HG02970 (cell line): Measurements from ENCODE around the gene LRRK1.

Experiments
- ATAC-seq: cut with Tn5 transposase; IDR thresholded peaks from one replicate; pipeline ENCODE4 v1.9.1; 2021; ENCODE audit warnings: mild to moderate bottlenecking, moderate library complexity, moderate number of reproducible peaks; ENCODE audit not compliant: unreplicated experiment, low FRiP score

Gene LRRK1, protein sequence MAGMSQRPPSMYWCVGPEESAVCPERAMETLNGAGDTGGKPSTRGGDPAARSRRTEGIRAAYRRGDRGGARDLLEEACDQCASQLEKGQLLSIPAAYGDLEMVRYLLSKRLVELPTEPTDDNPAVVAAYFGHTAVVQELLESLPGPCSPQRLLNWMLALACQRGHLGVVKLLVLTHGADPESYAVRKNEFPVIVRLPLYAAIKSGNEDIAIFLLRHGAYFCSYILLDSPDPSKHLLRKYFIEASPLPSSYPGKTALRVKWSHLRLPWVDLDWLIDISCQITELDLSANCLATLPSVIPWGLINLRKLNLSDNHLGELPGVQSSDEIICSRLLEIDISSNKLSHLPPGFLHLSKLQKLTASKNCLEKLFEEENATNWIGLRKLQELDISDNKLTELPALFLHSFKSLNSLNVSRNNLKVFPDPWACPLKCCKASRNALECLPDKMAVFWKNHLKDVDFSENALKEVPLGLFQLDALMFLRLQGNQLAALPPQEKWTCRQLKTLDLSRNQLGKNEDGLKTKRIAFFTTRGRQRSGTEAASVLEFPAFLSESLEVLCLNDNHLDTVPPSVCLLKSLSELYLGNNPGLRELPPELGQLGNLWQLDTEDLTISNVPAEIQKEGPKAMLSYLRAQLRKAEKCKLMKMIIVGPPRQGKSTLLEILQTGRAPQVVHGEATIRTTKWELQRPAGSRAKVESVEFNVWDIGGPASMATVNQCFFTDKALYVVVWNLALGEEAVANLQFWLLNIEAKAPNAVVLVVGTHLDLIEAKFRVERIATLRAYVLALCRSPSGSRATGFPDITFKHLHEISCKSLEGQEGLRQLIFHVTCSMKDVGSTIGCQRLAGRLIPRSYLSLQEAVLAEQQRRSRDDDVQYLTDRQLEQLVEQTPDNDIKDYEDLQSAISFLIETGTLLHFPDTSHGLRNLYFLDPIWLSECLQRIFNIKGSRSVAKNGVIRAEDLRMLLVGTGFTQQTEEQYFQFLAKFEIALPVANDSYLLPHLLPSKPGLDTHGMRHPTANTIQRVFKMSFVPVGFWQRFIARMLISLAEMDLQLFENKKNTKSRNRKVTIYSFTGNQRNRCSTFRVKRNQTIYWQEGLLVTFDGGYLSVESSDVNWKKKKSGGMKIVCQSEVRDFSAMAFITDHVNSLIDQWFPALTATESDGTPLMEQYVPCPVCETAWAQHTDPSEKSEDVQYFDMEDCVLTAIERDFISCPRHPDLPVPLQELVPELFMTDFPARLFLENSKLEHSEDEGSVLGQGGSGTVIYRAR (N-terminal part only)

DNA sequence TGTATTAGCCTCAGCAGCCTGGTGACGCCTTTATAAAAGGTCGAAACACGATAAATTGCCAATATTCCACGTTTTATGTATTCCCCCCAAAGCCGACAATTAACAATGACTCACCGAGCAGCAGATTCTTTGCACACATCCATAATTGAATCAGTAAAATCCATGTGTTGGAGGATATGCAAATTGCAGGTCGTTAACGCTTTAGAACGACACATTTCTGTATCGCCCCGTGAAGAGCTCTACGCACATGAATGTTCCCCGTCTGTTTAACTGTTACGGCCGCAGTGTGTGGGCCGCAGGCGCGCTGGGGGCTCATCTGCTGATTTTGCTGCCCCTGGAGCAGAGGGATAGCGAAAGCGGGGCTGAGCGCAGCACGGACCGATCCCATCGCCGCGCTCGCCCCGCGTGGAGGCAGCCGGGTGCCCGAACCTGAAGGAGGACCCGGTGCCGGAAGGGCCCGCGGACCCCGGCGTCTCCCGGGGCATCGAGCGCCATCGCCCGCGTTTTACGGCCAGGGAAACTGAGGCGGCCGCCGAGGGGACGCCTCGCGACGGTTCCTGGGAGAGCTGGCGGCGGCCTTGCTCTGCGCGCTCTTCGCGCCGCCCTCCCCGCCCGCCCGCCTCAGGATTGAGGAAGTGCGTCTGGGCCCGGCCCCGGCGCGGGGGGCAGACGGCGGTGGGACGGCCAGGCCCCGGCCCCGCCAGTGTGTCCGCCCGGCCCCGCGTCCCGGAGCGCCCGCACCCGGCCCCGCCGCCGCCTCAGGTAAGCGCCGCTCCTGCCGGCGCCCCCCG is at the start of gene LRRK1:
Gene LRRK1, plus strand, starts transcription at position 668 of the 791 bp plus-strand sequence. CDS start 5,276 bp downstream, outside the sequence.
- peak; percentile 35 for ATAC-seq

DNA sequence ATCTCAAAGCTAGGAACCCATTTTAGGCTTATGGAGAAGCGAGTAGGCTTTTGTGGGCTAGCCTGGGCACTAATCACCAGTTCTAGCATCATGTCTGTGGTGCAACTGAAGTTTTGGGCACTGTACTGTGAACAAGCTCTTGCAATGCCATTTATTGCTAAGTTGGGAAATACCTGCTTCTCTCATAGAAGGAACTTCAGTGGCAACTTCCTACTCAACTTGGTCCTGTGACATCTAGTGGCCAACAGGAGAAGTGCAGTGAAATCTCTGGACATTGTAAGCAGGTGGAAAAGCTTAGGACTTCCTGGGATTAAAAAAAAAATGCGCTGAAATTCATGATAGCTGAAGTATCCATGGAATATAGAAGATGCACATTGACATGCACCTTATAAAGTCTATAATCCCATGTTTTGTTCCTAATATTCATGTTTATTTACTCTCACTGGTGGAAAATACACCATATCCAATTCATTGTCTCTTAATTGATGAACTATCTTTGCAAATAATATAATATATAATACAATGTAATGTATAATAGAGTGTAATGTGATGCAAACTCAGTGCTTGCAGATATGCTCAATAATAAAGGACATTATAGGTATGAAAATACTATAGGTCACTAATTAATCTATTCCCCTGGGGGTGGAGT is 46.0 kb upstream of the LRRK1 start:
- peak; percentile 66 for ATAC-seq

DNA sequence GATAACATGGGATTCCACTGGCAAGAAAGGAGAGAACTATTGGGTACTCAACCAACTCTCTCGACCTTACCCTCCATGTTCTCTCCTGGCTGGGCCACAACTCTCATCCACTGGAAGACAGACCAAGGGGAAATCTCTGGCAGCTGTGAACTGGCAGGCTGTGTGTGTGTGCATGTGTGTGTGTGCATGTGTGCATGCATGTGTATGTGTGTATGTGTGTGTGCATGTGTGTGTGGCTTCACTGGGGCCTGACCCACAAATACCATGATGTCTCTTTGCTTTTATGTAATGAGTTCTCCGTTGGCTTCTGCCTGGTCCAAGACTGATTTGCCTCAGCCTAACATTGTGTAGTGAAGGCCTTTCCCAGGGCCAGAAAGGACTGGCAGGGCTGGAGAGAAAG is 43.7 kb upstream of the LRRK1 start:
- ATAC-seq = no peak

DNA sequence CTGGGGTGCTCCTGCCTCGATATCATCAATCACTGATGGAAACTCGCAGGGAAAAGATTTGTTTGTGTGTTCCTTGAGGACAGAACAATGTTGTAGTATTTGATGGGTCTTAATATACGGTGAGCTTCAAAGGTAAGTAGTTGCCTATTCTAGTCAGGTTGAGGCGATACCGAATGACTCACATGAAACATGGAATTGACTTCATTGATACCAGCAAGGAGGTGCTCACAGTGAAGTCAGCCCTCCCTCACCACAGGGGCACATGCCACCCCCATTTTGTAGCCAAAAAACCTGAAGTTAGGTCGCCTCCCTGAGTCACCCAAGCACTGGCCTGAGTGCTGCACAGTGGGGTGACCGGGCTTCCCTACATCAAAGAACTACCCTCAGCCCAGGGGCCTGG is 43.2 kb upstream of the LRRK1 start:
- no peak for ATAC-seq

DNA sequence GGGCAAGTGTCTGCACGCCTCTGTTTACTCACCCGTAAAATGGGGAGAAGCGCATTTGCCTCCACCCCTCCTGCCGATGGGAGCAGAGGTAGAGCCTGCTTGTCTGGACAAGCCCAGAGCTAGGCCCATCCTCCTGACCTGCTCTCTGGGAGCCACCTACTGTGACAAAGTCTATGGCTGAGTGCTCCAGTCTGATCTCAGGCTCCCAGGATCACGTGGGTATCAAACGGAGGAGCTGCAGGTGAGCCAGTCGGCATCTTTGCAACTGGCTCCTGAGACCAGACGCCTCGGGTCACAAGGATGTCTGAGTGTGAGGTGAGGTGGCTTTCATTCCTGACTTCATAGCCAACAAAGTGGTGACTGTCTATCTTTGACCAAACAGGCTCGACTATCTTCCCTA is 41.6 kb upstream of the LRRK1 start:
- no peak for ATAC-seq

DNA sequence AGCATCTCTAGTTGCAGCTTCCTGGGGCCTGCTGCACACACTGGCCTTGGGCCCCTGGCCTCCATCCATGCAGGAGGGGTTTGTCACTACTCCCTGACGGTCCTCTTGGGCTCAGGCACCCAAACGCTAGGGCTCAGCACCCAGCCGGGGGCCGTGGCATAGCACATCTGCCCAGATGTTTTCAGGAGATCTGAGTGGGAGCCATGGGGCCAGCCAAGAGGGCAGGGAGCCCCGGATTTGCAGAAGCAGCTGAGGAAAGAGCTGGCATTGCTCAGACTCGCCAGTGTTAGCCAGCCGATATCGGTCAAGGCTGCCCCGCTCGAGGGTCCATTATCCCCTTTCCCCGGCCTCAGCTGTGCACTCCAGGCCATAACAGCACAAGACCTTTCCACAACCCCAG is 41.0 kb upstream of the LRRK1 start:
- no peak for ATAC-seq

DNA sequence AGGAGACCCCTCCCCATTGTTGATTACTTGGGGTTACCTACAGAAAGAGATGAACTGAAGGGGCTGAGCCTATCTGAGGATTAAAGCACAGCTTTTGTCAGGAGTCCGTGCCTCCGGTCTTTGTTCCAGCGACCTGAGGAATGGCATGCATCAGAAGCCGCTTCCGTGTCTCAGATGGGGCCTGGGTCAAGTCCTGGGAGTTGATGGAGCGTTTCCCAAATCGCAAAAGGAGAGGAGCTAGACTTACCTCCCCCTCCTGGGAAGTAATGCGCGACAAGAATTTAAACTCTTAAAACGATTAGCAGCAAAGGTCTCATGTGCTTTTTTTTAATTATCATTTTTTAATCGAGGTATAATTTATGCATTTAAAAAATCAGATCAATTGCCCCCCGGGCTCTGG is 40.5 kb upstream of the LRRK1 start:
- ATAC-seq = no peak

DNA sequence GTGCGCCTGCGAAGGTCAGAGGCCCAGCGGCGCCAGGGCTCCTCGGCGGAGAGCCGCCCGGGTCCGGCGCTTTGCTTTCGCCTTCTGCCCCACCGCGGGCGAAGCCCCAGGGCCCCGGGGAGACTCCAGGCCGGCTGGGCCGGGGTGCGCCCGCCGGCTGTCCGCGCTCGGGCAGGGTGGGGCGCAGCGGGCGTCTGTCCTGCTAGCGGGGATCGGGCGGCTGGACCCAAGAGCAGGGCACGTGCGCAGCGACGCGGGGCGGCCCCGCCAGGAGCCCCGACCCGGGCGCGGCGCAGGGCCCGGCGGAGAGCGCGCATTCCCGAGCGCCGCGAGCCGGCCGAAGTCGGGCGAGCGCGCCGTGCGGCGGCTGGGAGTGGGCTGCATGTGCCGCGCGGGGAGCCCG is 40.1 kb upstream of the LRRK1 start:
- no peak for ATAC-seq

DNA sequence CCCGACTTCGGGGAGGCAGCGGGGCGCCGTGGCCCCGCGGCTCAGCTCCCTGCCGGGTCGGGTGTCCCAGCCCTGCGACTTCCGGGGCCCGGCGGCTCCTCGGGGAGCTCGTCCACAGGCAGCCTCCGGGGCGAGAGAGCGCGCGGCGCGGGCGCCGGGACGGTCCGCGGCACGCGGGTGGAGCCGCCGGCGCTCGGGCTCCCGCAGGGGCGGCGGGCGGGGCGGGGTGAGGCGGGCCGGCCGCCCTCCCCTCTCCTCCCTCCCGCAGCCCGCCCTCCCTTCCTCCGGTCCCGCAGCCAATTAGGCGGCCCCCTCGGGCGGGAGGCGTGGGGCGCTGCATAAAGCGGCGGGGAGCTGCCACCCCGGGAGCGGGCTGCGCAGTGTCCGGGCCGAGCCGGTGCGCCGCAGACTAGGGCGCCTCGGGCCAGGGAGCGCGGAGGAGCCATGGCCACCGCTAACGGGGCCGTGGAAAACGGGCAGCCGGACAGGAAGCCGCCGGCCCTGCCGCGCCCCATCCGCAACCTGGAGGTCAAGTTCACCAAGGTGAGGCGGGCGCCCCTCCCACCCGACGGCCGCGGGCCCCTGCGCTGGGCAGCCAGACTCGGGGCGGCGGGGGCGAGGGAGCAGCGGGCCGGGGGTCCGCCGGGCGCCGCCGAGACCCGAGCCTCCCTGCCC is 39.6 kb upstream of the LRRK1 start, which contains the start of gene ALDH1A3:
Gene ALDH1A3, plus strand, starts transcription at position 368 of the 675 bp plus-strand sequence. Its CDS starts 77 bp downstream, at position 445.
- ATAC-seq = no peak

DNA sequence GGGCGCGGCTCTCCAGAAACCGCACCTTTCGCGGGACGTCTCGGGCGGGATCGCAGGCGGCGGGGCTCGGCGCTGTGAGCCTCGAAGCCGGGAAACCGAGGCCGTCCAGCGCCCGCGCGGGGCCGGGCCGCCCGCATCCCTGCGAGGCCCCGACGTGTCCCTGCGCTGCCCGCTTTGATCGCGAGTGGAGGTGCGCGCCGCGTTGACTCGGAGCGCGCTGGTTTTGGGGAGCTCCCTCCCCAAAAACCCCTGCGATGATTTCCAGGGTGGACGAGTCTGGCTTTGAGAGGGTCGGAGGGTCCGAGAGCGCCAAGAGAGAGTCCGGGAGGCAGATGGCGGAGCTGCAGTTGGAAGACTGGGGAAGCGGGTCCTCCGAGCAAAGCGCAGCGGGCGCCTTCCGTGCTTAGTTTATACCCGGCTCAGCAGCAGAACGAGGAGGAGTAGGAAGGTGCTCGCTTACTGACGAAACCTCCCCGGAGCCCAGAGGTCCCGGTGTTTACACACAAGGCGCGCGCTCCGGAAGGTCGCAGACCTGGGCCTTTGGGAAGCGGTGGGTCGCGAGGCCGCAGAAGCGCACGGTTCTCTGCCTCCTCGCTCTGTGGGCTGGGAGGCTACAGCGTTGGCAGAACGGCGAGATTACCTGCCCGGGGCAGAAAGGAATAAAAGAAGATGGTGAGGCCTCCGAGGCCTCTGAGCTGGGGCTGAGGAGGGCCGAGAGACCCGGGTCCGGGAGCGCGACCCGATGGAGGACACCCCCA is 38.8 kb upstream of the LRRK1 start:
- no peak for ATAC-seq

DNA sequence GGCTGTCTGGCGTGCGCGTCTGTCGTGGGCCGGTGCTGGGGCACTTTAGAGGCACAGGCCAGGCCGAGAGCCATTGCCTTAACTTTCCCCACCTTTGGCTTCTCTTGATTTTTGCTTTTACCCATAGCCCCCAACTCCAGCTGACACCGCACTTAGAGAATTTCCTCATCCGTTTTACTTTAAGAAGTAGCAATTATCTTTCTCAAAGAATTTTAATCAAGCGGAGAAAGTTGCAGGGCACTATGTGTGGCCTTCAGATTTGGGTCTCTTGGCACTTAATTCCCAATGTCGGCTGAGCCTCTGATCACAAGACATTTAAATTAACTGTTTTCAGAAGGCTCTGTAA is 38.3 kb upstream of the LRRK1 start:
- no peak for ATAC-seq

DNA sequence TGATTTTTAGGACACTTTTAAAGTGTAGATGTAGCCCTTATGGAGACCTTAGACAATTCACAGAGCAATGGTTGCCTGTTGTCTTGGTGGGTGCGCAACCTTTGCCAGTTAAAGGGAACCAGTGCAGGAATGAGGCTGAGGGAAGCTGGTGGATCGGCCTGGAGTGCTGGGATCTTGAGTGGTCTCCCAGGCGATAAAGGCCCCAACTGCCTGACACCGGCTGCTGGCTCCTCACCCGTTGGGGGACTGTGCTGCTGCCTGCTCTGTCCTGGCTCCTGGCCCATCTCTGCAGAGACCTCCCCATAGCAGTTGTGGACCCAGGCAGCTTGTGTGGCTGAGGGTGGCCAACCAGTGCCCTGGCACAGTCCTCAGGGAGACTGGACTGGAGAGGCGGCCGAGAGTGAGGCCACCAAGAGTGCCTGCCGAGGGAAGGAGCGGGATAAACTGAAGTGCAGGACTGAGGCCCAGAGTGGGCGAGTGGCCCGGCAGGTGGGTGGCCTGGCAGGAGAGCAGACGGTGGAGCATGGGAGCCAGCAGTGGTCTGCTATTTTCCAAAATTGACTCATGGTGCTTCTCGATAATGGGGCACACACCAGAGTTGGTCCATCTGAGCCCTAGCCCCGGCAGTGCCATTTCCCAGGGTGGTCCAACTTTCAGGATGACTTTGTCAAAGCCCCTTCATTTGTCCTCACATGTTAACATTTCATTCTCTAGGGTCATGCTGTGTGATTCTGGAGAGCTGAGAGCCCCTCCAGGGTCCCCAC is 37.4 kb upstream of the LRRK1 start:
- no peak for ATAC-seq

DNA sequence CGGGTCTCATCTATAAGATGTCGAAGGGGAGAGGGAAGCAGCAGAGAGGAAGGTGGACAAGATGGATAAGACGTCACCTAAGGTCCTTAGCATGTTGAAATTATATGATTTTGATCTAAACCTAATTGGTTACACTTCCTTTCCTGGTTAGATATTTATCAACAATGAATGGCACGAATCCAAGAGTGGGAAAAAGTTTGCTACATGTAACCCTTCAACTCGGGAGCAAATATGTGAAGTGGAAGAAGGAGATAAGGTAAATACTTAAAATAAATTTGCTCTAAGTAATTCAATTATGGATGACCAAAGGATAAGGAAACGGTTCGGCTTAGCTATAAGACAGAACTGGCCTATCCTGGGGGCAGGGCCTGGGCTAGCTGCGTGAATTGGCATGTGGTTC is 34.0 kb upstream of the LRRK1 start:
- ATAC-seq = no peak

DNA sequence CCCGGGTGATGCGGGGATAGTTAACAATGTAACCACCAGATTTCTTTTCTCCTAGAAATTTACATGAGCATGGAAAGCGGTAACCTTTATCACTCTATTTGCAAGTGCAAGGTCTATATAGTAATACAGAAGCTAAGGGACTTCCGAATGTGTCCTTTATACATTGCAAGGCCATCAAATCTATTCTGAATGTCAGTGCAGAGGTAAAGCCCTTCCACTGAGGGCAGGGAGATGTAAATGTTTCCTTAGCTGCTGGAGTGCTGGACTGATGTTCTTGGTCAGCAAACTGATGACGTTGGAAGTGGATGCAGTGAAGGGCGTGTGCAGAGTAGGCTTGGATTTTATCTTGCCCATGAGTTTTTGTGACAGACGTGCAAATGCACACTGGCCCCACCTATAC is 33.3 kb upstream of the LRRK1 start:
- no peak for ATAC-seq

DNA sequence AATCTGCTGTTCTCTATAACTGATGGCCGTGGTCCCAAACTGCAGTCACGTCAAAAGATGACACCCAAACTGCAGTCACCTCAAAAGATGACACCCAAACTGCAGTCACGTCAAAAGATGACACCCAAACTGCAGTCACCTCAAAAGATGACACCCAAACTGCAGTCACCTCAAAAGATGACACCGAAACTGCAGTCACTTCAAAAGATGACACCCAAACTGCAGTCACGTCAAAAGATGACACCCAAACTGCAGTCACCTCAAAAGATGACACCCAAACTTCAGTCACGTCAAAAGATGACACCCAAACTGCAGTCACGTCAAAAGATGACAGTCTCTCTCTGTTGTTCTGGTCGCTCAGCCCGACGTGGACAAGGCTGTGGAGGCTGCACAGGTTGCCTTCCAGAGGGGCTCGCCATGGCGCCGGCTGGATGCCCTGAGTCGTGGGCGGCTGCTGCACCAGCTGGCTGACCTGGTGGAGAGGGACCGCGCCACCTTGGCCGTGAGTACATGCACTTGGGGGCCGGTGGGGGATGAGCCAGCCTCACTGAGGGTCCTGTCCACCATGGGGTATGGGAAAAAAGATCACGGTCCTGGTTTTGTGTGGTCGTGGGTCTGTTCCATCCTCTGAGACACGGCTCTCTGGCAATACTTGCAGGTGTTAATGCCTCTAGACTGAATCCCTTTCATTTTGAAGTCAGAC is 31.8 kb upstream of the LRRK1 start:
- ATAC-seq = no peak

DNA sequence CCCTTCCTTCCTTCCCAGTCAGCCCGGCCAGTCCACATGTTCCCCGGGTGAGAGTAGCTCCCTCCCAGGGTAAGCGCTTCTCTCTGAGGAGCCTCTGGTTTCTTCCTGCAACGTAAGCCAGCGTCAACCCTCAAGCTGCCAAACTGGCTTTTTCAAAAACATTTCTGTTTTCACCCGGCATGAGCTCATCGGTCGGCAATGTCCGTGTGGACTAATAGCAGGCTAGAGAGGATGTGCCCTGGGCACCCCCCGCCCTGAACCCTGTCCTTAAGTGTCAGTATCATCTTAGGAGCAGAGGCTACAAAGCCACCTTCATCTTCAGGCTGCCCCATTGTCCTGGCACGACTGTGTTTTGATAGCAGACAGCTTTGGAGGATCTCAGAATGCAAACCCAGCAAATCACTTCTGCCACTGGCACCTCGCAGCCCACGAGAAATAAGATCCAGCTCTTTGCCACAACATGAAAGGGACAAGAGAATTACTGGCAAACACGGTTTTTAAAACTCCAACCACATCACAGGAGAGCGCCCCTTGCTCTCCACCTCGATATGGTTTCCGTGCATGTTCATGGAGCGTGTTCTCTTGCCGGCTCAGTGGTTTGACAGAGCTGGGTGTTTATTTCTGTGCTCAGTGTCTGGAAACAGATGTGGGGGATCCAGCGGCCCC is 29.6 kb upstream of the LRRK1 start:
- ATAC-seq = no peak
